ENCODE results near the gene ZBP1.

Gene ZBP1

GRCh38 chr20:57652606-57653545 is 32.6 kb upstream of the ZBP1 start:
- Histone ChIP-seq H3K27ac (ENCODE audit: low read depth, low read length) (no peak overlapping the region), H3K36me3 (ENCODE audit: control insufficient read depth in 5 of 5, insufficient read depth in 5 of 5, low read length in 5 of 5) (peaks cover 0 to 73% (median 59%) of the 10 kb centered on the region in 5 donors), H3K4me3 (ENCODE audit: low read depth in 1 of 5, low read length in 5 of 5) (no peak overlapping the region), H3K27me3 (ENCODE audit: control insufficient read depth in 5 of 5, insufficient read depth in 4 of 5, low read length in 5 of 5) (no peaks in the 10 kb centered on the region), H3K9me3 (ENCODE audit: control insufficient read depth in 5 of 5, low read length in 5 of 5) (no peaks in the 10 kb centered on the region), H3K4me1 (ENCODE audit: control insufficient read depth in 5 of 5, insufficient read depth in 5 of 5, low read length in 5 of 5) (peaks cover 0 to 6% (median 3%) of the 10 kb centered on the region in 5 donors), H3K9ac (ENCODE audit: low read length in 5 of 5) (no peak overlapping the region)

DNA sequence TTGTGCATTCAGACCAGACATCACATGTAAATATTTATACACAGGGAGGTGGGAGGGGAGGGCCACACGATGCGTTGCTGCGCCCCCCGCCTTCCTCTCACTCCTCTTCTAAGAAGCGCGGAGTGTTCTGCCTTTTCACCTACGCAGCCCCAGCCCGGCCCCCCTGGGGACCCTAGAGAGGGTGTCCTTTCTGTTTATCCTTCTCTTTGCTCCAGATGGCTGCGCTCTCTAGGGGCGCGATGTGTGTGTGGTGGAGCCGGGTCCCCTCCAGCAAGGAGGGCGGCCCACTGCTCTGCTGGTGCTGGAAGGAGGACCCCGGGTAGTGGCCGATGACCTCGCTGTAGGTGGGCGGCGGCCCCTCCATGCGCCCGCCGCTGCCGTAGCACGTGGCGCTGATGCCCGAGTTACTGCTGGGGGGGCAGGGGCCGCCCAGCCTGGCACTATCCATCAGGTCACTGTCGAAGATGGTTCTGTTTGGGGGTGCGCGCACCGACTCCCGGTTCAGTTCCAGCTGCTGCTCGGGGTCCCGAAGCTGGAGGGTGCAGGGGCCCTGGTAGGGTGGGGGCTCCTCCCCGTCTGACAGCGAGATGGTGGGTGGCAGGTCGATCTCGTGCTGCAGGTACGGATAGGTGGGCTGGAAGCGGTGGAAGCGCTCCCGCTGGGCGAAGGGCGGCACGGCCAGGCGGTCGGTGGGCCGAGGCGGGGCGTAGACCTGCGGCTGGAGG is 31.8 kb upstream of the ZBP1 start:
- H3K9me3 ChIP-seq (ENCODE audit: control insufficient read depth in 5 of 5, low read length in 5 of 5) = no peaks in the 10 kb centered on the region
- H3K27me3 ChIP-seq (ENCODE audit: control insufficient read depth in 5 of 5, insufficient read depth in 4 of 5, low read length in 5 of 5) = no peaks in the 10 kb centered on the region
- H3K9ac ChIP-seq (ENCODE audit: low read length in 5 of 5) = no peak overlapping the region
- no peak overlapping the region for H3K27ac ChIP-seq (ENCODE audit: low read depth, low read length)
- H3K4me1 ChIP-seq (ENCODE audit: control insufficient read depth in 5 of 5, insufficient read depth in 5 of 5, low read length in 5 of 5) = peaks cover 0 to 6% (median 3%) of the 10 kb centered on the region in 5 donors
- H3K36me3 ChIP-seq (ENCODE audit: control insufficient read depth in 5 of 5, insufficient read depth in 5 of 5, low read length in 5 of 5) = peaks cover 0 to 65% (median 51%) of the 10 kb centered on the region in 5 donors
- no peak overlapping the region for H3K4me3 ChIP-seq (ENCODE audit: low read depth in 1 of 5, low read length in 5 of 5)

- peaks cover 0 to 54% (median 40%) of the 10 kb centered on the region in 5 donors for H3K36me3 ChIP-seq (ENCODE audit: control insufficient read depth in 5 of 5, insufficient read depth in 5 of 5, low read length in 5 of 5)
- H3K9ac ChIP-seq (ENCODE audit: low read length in 5 of 5) = no peak overlapping the region
- peaks cover 0 to 6% (median 3%) of the 10 kb centered on the region in 5 donors for H3K4me1 ChIP-seq (ENCODE audit: control insufficient read depth in 5 of 5, insufficient read depth in 5 of 5, low read length in 5 of 5)
Observed at GRCh38 chr20:57650756-57651483, 30.7 kb upstream of the ZBP1 start.

DNA sequence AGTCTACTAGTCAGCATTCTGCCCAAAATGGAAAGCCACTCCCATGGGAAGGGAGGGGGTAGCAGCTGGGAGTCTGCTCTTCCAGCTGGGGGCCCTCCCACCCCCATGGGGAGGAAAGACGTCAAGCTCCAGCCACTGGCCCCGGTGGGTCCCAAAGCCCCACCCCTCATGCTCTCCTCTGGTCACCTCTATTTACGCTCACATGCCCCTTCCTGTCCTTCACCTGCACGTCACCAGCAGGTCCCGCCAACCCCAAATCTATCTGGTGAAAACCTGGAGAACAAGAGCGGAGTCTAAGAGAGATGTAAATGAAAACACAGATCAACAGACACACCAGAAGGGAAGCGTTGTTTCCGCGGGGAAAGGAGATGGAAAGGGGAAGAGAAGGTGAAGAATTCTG is 30.0 kb upstream of the ZBP1 start:
- H3K4me3 ChIP-seq (ENCODE audit: low read depth in 1 of 5, low read length in 5 of 5) = no peak overlapping the region

More at GRCh38 chr20:57650756-57651483, 30.7 kb upstream of the ZBP1 start:
- no peaks in the 10 kb centered on the region for H3K9me3 ChIP-seq (ENCODE audit: control insufficient read depth in 5 of 5, low read length in 5 of 5)
- H3K4me3 ChIP-seq (ENCODE audit: low read depth in 1 of 5, low read length in 5 of 5) = no peak overlapping the region
- no peaks in the 10 kb centered on the region for H3K27me3 ChIP-seq (ENCODE audit: control insufficient read depth in 5 of 5, insufficient read depth in 4 of 5, low read length in 5 of 5)
- H3K27ac ChIP-seq (ENCODE audit: low read depth, low read length) = no peak overlapping the region

GRCh38 chr20:57649617-57650015 is 29.4 kb upstream of the ZBP1 start:
- H3K9ac ChIP-seq (ENCODE audit: low read length in 5 of 5) = no peak overlapping the region
- no peaks in the 10 kb centered on the region for H3K27me3 ChIP-seq (ENCODE audit: control insufficient read depth in 5 of 5, insufficient read depth in 4 of 5, low read length in 5 of 5)
- peaks cover 0 to 8% (median 0%) of the 10 kb centered on the region in 5 donors for H3K9me3 ChIP-seq (ENCODE audit: control insufficient read depth in 5 of 5, low read length in 5 of 5)
- H3K4me3 ChIP-seq (ENCODE audit: low read depth in 1 of 5, low read length in 5 of 5) = no peak overlapping the region
- H3K27ac ChIP-seq (ENCODE audit: low read depth, low read length) = no peak overlapping the region
- peaks cover 0 to 6% (median 3%) of the 10 kb centered on the region in 5 donors for H3K4me1 ChIP-seq (ENCODE audit: control insufficient read depth in 5 of 5, insufficient read depth in 5 of 5, low read length in 5 of 5)
- H3K36me3 ChIP-seq (ENCODE audit: control insufficient read depth in 5 of 5, insufficient read depth in 5 of 5, low read length in 5 of 5) = peaks cover 0 to 44% (median 36%) of the 10 kb centered on the region in 5 donors

More for the DNA sequence above, 30.0 kb upstream of the ZBP1 start:
- no peak overlapping the region for H3K9ac ChIP-seq (ENCODE audit: low read length in 5 of 5)
- H3K27me3 ChIP-seq (ENCODE audit: control insufficient read depth in 5 of 5, insufficient read depth in 4 of 5, low read length in 5 of 5) = no peaks in the 10 kb centered on the region
- peaks cover 0 to 3% (median 0%) of the 10 kb centered on the region in 5 donors for H3K9me3 ChIP-seq (ENCODE audit: control insufficient read depth in 5 of 5, low read length in 5 of 5)
- H3K4me1 ChIP-seq (ENCODE audit: control insufficient read depth in 5 of 5, insufficient read depth in 5 of 5, low read length in 5 of 5) = peaks cover 0 to 6% (median 3%) of the 10 kb centered on the region in 5 donors
- H3K36me3 ChIP-seq (ENCODE audit: control insufficient read depth in 5 of 5, insufficient read depth in 5 of 5, low read length in 5 of 5) = peaks cover 0 to 47% (median 36%) of the 10 kb centered on the region in 5 donors
- no peak overlapping the region for H3K27ac ChIP-seq (ENCODE audit: low read depth, low read length)

DNA sequence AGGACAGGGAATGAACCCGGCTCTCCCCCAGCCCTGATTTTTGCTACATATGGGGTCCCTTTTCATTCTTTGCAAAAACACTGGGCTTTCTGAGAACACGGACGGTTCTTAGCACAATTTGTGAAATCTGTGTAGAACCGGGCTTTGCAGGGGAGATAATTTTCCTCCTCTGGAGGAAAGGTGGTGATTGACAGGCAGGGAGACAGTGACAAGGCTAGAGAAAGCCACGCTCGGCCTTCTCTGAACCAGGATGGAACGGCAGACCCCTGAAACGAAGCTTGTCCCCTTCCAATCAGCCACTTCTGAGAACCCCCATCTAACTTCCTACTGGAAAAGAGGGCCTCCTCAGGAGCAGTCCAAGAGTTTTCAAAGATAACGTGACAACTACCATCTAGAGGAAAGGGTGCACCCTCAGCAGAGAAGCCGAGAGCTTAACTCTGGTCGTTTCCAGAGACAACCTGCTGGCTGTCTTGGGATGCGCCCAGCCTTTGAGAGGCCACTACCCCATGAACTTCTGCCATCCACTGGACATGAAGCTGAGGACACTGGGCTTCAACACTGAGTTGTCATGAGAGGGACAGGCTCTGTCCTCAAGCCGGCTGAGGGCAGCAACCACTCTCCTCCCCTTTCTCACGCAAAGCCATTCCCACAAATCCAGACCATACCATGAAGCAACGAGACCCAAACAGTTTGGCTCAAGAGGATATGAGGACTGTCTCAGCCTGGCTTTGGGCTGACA is 28.8 kb upstream of the ZBP1 start:
- Histone ChIP-seq H3K9ac (ENCODE audit: low read length in 5 of 5) (no peak overlapping the region), H3K27me3 (ENCODE audit: control insufficient read depth in 5 of 5, insufficient read depth in 4 of 5, low read length in 5 of 5) (no peaks in the 10 kb centered on the region), H3K36me3 (ENCODE audit: control insufficient read depth in 5 of 5, insufficient read depth in 5 of 5, low read length in 5 of 5) (peaks cover 0 to 42% (median 36%) of the 10 kb centered on the region in 5 donors), H3K4me1 (ENCODE audit: control insufficient read depth in 5 of 5, insufficient read depth in 5 of 5, low read length in 5 of 5) (peaks cover 0 to 3% (median 0%) of the 10 kb centered on the region in 5 donors), H3K27ac (ENCODE audit: low read depth, low read length) (no peak overlapping the region), H3K9me3 (ENCODE audit: control insufficient read depth in 5 of 5, low read length in 5 of 5) (peaks cover 0 to 8% (median 0%) of the 10 kb centered on the region in 5 donors), H3K4me3 (ENCODE audit: low read depth in 1 of 5, low read length in 5 of 5) (no peak overlapping the region)

DNA sequence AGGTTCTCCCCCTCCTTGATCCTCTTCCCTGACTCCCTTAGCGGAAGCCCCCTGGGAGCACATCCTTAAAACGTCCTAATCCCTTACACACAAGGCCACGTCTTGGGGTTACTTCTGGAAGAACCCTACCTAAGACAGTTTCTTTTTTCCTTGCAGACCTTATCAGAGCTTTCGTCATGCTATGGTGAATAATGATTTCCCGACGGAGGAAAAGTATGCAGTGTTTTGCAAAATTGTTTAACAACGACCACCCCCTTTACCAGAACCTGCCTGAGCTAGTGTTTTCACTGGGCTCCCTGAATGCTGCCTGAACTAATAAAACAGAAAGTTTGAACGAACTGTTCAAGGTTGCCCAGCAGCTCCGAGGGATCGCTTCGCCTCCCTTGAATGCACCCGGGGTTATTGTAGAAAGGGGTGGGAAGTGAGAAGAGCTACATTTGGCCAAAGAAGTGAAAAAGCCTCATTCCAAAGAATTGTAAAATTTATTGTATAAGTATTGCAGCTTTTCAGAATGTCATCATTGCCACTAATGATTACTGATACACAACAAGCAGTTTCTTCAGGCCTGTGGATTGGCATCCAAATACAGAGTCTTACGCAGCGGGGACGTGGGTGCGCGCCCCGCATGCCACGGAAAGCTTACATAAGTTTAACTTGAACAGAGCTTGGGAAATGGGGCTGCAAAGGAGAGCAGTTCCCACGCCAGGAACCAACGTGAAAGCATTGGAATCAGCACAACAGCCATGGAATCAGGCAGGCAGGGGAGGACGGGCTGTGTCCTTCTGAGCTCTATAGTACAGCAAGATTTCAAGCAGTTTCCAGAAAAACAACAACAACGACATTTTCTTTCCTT is 27.9 kb upstream of the ZBP1 start:
- Histone ChIP-seq H3K4me3 (ENCODE audit: low read depth in 1 of 5, low read length in 5 of 5) (no peak overlapping the region), H3K27me3 (ENCODE audit: control insufficient read depth in 5 of 5, insufficient read depth in 4 of 5, low read length in 5 of 5) (no peaks in the 10 kb centered on the region), H3K36me3 (ENCODE audit: control insufficient read depth in 5 of 5, insufficient read depth in 5 of 5, low read length in 5 of 5) (peaks cover 0 to 33% (median 29%) of the 10 kb centered on the region in 5 donors), H3K9me3 (ENCODE audit: control insufficient read depth in 5 of 5, low read length in 5 of 5) (peaks cover 0 to 14% (median 0%) of the 10 kb centered on the region in 5 donors), H3K4me1 (ENCODE audit: control insufficient read depth in 5 of 5, insufficient read depth in 5 of 5, low read length in 5 of 5) (peaks cover 0 to 3% (median 0%) of the 10 kb centered on the region in 5 donors), H3K9ac (ENCODE audit: low read length in 5 of 5) (no peak overlapping the region), H3K27ac (ENCODE audit: low read depth, low read length) (no peak overlapping the region)

GRCh38 chr20:57647006-57647932 is 27.0 kb upstream of the ZBP1 start:
- no peak overlapping the region for H3K4me3 ChIP-seq (ENCODE audit: low read depth in 1 of 5, low read length in 5 of 5)
- peaks cover 0 to 25% (median 20%) of the 10 kb centered on the region in 5 donors for H3K36me3 ChIP-seq (ENCODE audit: control insufficient read depth in 5 of 5, insufficient read depth in 5 of 5, low read length in 5 of 5)
- H3K27me3 ChIP-seq (ENCODE audit: control insufficient read depth in 5 of 5, insufficient read depth in 4 of 5, low read length in 5 of 5) = no peaks in the 10 kb centered on the region
- H3K9me3 ChIP-seq (ENCODE audit: control insufficient read depth in 5 of 5, low read length in 5 of 5) = peaks cover 0 to 14% (median 0%) of the 10 kb centered on the region in 5 donors
- no peak overlapping the region for H3K27ac ChIP-seq (ENCODE audit: low read depth, low read length)
- peaks cover 0 to 3% (median 0%) of the 10 kb centered on the region in 5 donors for H3K4me1 ChIP-seq (ENCODE audit: control insufficient read depth in 5 of 5, insufficient read depth in 5 of 5, low read length in 5 of 5)
- H3K9ac ChIP-seq (ENCODE audit: low read length in 5 of 5) = no peak overlapping the region

Measured in subcutaneous abdominal adipose tissue (tissue), 5 donors.